ENCODE results near the gene ZNRF3.

DNA sequence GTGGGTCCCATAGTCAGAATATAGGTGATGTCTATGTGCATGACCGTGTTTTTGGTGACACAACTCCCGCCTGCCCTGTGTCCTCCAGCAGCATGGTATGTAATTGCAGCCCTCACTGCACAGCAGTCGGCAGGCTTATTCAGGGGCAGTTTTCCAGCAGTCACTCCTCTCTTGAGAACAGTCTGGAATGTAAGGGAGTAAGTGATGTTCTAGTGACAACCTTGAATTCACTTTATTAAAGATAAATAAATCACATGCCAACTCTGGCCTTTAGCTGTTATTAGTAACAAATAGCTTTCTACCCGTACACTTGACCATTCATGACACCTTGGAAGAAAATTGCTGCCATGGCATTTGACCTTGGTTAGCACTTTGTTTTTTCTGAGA is 27.9 kb downstream of the ZNRF3 start:
- TF ChIP-seq, protein P1, sequence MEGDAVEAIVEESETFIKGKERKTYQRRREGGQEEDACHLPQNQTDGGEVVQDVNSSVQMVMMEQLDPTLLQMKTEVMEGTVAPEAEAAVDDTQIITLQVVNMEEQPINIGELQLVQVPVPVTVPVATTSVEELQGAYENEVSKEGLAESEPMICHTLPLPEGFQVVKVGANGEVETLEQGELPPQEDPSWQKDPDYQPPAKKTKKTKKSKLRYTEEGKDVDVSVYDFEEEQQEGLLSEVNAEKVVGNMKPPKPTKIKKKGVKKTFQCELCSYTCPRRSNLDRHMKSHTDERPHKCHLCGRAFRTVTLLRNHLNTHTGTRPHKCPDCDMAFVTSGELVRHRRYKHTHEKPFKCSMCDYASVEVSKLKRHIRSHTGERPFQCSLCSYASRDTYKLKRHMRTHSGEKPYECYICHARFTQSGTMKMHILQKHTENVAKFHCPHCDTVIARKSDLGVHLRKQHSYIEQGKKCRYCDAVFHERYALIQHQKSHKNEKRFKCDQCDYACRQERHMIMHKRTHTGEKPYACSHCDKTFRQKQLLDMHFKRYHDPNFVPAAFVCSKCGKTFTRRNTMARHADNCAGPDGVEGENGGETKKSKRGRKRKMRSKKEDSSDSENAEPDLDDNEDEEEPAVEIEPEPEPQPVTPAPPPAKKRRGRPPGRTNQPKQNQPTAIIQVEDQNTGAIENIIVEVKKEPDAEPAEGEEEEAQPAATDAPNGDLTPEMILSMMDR (IDR thresholded peaks at IDR 0.05; ENCODE audit: poor library complexity, severe bottlenecking) = no peak
- TF ChIP-seq SMC3 (conservative IDR thresholded peaks at IDR 0.05; ENCODE audit: poor library complexity) = no peak
- no peak for TF ChIP-seq RAD21 (conservative IDR thresholded peaks at IDR 0.05)
- TF ChIP-seq EP300 (conservative IDR thresholded peaks at IDR 0.05; ENCODE audit: poor library complexity, severe bottlenecking) = no peak
